GM21526 (cell line): ENCODE results near the gene B3GAT1.
"Not testable (repeated sequence)": the region's sequence is repeated elsewhere in the genome, so short reads cannot be mapped to it uniquely, and the experiment has no call there.

Experiments
- ATAC-seq: cut with Tn5 transposase; IDR thresholded peaks from one replicate; pipeline ENCODE4 v1.9.1; 2021; ENCODE audit warnings: moderate library complexity; ENCODE audit not compliant: unreplicated experiment, low FRiP score

Gene B3GAT1

GRCh38 chr11:134358856-134359490 is 53.1 kb downstream of the B3GAT1 start:
- no peak for ATAC-seq

GRCh38 chr11:134358165-134358855 is 53.7 kb downstream of the B3GAT1 start:
- ATAC-seq, result no peak

DNA sequence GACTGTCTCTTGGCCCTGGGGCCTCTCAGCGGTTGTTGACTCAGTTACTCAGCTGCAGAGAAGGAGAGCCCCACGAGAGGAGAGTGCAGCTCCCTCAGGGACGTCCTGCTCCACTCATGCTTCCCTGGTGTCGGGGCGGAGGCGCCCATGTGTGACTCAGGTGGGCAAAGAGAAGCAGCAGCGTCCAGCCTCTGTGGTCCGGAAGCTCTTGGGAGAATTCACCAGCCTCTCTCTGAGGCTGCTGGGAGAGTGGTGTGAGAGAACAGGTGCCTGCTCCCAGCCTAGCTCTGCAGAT is 54.5 kb downstream of the B3GAT1 start:
- no peak for ATAC-seq

GRCh38 chr11:134356656-134357544 is 55.1 kb downstream of the B3GAT1 start:
- no peak for ATAC-seq

GRCh38 chr11:134355656-134356055 is 56.4 kb downstream of the B3GAT1 start:
- no peak for ATAC-seq

DNA sequence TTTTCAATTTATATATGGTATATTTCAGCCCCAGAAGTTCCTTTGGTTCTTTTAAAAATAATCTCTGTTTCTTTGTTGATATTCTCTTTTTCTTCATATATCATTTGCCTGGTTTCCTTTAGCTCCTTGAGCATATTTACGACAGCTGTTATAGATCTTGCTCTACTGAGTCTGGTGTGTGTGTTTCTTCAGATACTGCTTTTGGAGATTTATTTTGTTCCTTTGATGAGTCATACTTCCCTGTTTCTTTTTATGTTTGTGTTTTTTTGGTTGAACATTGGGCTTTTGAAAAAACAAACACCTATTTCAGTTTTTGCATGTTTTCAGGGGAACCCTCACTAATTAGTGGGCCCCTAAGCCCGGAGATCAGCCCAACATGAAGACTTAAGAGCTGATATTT is 56.9 kb downstream of the B3GAT1 start:
- no peak for ATAC-seq

- no peak for ATAC-seq
Measured at GRCh38 chr11:134352111-134352510, 59.9 kb downstream of the B3GAT1 start.

- ATAC-seq, result no peak
Measured at GRCh38 chr11:134350381-134350780, 61.7 kb downstream of the B3GAT1 start.

- ATAC-seq, result no peak
Measured at GRCh38 chr11:134349802-134350355, 62.2 kb downstream of the B3GAT1 start.

- ATAC-seq, result peak; percentile 54
Measured at GRCh38 chr11:134349109-134349801, 62.8 kb downstream of the B3GAT1 start.

DNA sequence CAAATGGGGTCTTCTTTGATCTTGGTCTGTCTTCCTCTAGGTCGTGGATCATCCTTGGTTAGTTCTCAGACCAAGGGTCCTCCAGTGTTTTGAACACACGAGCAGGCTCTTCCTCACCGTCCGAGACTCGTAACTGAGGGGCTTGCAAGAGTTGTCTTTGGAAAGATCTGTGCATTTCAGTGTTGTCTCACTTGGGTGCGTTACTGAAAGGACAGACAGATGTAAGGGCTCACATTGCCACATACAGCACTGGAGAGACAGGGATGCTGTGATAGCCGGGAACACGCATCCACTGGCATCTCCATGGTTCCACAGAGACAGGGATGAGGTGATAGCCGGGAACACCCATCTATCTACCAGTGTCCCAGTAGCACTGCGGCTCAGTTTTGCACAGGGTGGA is 64.6 kb downstream of the B3GAT1 start:
- no peak for ATAC-seq

DNA sequence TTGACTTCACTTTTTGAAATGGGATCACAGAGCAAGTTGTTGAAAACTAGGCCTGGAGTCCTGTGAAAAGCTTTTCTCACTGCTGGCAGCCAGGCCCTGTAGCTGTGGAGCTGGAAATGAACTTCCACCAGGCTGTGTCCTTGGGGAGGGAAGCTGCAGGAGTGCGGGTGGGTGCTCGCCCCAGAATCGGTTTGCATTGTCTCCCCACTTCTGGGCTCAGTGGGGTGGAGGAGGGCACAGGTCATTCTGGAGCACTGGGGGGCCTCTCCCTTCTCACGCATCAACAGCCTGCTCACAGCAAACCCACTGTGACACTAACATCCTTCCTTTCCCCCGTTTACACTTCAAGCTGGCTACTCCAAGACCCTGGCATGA is 65.1 kb downstream of the B3GAT1 start:
- no peak for ATAC-seq

DNA sequence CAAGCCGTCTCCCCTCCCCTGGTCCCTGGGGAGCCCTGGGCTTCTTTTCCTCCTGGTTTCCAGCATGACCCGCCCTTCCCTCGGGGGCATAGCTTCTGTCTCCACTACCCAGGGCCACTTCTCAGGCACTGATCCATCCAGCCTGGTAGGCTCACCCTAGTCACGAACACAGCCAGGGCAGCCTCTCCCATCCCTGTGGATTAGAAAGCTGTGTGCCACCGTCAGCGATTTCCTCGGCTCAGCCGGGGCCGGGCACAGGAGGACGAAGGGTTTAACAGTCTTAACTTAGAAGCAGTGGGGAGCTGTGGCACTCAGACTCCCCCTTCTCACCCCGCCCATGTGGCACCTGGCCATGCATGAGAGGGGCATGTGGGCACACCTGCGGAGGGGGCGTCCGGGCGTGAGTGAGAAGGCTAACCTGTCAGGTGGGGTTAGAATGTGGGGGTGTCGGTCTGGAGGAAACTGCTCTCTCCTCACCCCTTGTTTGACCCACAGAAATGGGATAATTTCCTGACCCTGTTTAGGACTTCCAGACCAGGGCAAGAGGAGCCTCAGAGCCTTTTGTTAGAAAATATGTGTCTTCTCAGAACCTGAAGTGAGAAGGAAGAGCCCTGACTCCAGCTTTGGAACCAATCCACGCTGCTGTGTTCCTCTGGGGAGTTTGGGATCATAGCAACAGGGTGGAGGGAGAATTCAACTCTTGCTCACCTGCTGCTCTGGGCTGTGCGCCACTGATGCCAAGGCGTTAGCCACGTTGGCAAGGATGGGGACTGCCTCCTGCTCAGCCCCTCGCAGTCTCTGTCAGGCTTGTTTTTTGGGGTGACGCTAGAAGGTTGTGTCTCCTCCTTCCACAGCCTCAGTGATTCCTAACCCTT is 65.7 kb downstream of the B3GAT1 start:
- no peak for ATAC-seq

- ATAC-seq, result no peak
Measured at GRCh38 chr11:134345237-134345550, 66.8 kb downstream of the B3GAT1 start.

GRCh38 chr11:134344497-134345236 is 67.4 kb downstream of the B3GAT1 start:
- ATAC-seq, result not testable (repeated sequence)

DNA sequence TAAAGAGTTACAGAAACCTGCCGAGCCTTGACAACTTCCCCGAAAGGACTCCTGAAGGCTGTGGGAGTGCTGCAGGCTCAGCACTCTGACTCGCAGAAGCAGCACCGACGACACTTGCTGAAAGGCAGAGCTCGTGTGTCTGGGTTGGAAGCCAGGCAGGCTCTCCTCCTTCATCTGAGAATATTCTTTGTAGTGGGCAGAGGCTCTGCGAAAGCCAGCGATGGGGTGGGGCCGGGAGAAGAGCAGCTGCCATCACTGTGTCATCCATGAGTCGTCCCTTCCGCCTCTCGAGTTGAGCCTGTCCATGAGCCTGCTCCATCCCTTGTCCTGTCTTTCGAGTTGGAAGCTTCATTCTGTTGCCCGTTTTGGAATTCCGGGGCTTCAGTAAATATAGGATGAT is 68.4 kb downstream of the B3GAT1 start:
- no peak for ATAC-seq

GRCh38 chr11:134342572-134343340 is 69.3 kb downstream of the B3GAT1 start:
- ATAC-seq, result no peak

GRCh38 chr11:134341805-134342571 is 70.1 kb downstream of the B3GAT1 start:
- no peak for ATAC-seq
